ENCODE results near the gene C21orf91.
A peak's percentile ranks its signal among the peaks of the same experiment; 100 is the strongest.

Gene C21orf91

GRCh38 chr21:17819114-17819876, at the start of gene C21orf91:
C21orf91 (minus strand) TSS chr21:17819356; CDS start chr21:17818318, 1,038 bp downstream.
- DNase-seq = peak; percentile 75

- DNase-seq = no peak
These were observed 47.4 kb upstream of the C21orf91 start for GRCh38 chr21:17866590-17866989.

DNA sequence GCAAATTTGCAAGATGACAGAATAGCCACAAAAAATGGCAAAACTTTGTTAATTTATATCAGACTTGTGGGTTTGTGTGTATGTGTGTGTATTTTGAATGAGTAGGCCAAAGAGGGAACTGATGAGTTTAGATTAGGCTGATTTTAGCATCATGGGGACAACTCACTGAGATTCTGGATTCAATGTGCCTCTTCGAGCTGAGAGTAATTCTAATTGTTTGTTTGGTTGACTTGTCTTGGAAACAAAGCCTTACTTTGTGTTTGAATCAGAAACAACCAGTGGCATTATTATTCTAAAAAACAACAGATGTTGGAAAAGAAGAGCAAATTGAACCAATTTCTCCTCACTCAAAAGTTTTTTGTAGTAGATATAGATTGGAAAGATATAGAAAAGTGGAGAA, 40.5 kb upstream of the C21orf91 start:
- DNase-seq = no peak

- no peak for DNase-seq
These were observed 39.6 kb upstream of the C21orf91 start for GRCh38 chr21:17858747-17859146.

DNA sequence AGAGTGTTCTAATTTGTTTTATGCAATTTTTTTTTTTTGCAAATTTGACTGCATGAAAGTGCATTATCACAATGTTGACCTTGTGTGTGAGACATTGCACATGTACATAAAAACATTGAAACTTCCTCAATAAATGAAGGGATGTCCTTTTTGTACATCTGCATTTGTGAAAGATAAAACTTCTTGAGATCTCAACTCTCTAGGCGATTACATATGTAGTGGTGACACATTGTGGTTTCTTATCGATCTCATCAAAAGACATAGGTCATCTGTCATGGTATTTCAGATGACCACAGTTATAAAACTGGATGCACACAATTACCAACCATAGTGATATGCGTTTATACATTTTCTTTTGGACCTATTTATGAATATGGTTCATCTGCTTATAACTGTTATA, 35.6 kb upstream of the C21orf91 start:
- no peak for DNase-seq

DNA sequence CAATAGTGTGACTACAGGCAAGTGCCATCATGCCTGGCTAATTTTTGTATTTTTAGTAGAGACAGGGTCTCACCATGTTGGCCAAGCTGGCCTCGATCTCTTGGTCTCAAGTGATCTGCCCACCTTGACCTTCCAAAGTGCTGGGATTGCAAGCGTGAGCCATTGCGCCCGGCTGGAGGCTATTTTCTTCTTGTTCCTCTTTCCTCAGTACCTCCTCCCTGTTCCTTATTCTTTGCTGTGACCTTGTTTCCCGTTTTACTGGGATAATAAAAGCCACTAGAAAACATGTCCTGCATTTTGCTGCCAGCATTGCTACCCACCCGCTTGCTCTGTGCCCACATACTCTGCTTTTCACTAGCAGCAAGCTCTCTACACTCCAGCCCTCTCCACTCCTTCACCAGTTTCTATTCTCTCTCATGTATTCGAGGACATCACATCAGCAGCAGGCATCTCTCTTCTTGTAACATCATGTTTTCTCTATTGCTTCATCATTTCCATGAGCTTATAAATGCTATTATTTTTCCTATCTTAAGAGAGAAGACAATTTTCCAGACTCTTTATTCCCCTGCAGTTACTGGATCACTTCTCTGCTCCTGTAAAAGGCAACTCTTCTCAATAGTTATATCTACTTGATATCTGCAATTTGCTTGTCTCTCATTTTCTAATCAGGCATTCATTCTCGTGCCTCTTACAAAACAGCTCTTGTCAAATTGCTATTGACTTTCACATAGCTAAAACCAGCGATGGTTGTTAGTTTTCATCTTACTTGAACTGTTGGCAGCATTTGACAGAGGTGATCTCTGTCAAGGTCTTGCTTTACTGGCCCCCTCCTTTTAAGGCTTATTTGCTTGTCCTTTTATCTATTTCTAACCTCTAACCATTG, 34.5 kb upstream of the C21orf91 start:
- DNase-seq = no peak

DNA sequence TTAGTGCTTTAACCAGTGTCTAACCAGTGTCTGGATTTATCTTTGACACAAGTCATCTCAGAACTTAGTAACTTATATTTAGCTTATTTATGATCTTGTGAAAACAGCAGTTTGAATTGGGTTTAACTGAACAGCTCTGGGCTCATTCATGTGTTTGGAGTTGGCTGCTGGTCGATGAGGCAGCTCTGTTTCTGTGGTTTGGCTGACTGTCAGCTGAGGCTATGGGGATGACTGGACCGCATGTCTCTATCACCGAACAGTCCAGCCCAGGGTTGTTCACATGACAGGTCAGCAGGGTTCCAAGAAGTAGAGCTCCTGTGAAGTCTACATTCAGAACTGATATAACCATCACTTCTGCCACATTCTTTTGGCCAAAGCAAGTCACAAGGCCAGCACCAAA, 29.1 kb upstream of the C21orf91 start:
- DNase-seq = no peak

DNA sequence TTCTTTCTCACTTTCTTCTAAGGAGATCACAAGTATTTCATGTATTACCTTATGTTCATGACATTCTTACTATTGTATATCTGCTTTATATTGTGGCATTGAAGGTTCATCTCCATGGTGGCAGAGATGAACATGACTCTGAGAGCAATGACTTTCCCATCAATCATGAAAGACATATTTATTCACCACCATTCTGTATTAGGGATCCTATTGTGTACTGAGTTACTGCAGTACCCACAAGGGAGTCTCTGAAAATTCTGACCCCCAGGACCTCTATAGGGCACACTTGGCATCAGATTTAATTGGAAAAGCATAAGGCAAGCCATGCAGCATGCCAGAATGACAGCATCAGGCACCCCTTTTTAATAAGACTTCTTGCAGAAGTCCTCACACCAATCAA, 21.9 kb upstream of the C21orf91 start:
- DNase-seq = no peak

- DNase-seq = no peak
These were observed 15.6 kb upstream of the C21orf91 start for GRCh38 chr21:17834639-17835354.

GRCh38 chr21:17829472-17829871, 10.3 kb upstream of the C21orf91 start:
- DNase-seq = no peak

DNA sequence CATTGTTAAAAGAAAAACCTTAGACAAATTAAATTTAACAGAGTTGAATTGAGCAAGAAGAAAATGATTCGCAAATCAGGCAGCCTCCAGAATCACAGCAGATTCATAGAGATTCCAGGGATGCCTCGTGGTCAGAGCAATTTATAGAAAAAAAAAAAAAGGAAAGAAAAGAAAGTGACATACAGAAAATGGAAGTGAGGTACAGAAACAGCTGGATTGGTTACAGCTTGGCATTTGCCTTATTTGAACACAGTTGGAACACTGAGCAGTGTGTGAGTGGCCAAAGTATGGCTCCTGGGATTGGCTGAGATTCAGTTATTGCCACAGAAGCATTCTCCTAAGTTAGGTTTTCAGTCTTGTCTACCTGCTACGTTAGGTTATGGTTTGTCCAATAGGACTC, 9.1 kb upstream of the C21orf91 start:
- no peak for DNase-seq

DNA sequence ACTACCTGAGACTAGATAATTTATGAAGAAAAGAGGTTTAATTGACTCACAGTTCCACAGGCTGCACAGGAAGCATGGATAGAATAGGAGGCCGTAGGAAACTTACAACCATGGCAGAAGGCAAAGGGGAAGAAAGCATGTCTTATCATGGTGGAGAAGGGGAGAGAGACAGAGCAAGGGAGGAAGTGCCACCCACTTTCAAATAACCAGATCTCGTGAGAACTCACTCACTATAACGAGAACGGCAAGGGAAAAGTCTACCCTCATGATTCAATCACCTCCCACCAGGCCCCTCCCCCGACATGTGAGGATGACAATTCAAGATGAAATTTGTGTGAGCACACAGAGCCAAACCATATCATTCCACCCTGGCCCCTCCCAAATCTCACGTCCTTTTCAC, 4.7 kb upstream of the C21orf91 start:
- no peak for DNase-seq

DNA sequence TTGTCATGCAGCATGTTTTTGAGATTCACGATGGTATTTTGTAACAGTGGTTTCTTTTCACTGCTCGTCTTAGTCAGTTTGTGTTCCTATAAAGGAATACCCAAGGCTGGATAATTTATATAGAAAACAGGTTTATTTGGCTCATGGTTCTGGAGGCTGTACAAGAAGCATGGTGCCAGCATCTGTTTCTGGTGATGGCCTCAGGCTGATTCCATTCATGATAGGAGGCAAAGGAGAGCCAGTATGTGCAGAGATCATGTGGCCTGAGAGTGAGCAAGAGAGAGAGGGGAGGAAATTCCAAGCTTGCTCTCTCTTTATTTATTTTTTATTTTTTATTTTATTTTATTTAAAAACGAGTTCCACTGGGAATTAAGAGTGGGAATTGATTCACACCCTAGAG, 2.0 kb upstream of the C21orf91 start:
- no peak for DNase-seq

DNA sequence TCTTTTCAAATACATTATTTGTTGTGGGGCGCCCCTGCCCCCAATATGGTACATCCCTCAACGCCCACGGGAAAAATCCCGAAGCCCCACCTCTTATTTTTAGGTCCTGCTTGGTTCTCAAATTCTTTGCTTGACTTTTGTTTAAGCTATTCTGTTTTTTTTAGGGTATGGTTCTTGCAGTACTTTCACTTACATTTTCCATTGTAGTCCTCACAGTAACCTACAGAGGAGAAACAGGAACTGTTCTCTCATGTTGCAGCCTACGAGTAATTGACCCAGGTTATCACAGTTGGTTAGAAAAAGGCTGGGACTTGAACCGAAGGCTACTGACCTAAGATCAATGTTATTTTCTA, 697 bp upstream of the C21orf91 start:
- no peak for DNase-seq

DNA sequence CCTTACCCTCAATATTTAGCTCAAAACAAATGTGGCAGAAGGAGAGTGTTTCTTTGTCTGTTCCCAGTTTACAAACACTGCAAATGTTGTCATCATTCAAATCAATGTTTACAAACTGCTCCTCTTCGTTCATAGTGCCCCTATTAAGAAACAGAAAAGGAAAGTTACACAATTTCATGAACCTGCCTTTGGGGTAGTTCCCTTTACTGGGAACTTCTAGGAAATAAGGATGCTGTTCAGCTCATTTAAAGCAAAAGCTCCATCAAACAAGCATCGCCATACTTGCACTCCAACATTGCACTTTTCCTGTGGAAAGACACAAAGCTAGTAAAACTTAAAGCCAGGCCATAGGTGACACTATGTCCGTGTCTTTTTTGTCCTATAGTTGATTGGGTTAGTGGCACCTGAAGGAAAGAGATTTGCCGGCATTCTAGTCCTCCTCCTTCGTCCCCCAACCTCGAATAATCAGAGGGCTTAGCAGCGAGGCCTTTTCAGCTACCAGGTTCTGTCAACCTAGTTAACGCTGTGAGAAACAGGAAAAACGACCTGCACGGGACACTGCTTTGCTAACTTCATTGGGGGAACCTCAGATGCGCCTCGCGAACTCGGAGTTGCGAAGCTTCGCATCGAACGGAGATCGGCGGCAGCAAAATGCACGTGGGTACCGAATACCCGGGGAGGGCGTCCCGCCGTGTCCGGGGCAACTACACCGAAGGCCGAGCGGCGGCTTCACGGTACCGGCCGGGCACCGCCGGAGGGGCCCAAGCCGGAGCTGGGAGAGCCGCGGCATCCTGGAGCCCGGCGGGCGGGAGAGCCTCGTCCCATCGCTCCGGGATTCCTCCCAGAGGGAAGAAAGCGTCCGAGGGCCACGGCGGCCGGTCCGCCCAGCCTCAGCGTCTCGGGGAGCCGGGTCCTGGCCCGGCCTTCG, 706 bp downstream of the C21orf91 start:
- DNase-seq = no peak

- no peak for DNase-seq
These were observed 5.8 kb downstream of the C21orf91 start for GRCh38 chr21:17813353-17813752.

- no peak for DNase-seq
These were observed 13.2 kb downstream of the C21orf91 start for GRCh38 chr21:17805966-17806365.

GRCh38 chr21:17803536-17803935, 15.6 kb downstream of the C21orf91 start:
- no peak for DNase-seq

GRCh38 chr21:17802572-17802971, 16.6 kb downstream of the C21orf91 start:
- DNase-seq = no peak

DNA sequence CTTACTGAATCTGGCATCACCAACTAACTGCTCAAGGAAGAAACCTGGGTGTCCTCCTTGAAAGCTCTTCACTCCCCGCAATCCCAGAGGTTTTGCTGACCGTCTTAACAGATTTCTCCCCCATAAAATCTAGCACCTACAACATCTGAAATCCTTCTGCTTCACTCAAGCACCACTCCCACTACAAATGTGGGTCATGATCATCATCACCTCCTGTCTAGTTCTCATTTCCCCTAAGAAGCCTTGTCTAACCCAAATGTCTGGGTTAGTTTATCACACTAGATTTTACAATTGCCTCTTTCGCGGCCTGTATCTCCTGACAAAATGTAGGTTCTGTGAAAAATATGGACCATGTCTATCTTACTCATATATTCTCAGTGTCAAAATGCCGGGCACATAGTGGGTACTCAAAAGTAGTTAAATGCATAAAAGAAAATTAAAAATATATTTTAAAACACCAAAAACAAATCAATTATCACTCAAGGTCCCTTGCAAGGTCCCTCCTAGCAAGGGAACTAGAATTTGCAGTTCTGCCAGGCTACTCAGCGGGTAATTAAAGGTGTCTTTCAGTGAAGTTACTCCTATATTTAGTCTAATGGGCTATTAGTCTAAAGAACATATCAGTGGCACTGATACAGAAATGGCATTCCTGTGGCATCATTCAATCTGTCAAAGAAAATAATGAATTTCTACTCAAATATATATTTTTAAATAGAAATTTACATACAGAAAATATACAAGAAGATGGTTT, 19.6 kb downstream of the C21orf91 start:
- DNase-seq = no peak

- DNase-seq = no peak
These were observed 20.4 kb downstream of the C21orf91 start for GRCh38 chr21:17798796-17799195.

DNA sequence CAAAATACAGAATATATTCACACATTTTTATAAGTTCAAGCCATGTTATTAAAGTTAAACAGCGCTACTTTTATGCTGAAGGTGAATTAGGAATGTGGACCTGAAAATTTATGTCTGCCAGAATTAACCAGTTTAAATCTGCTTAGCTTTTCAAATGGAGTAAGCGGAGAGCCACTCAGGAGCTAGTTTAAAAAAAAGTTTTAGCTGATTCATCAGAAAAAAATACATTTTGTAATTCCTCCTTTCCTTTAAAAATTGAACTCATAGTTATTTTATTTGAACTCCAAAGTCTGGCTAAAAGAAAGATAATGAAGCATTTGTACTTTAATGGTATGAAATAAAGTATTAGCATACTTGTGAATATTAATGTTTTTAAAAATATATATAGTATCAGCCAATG, 21.2 kb downstream of the C21orf91 start:
- DNase-seq = no peak

Data from NCI-H446 treated with DMSO at 0.1 percent for 48 hours (cell line).